H7 (cell line): ENCODE results near the gene SGMS1. TPM values are rescaled to one million over a fixed set of nuclear protein-coding genes. Genes with fewer than 3 reads are reported as not detected.

Source experiments
- DNase-seq: peaks from one replicate; pipeline ENCODE4 v3.0.0; 2012
- H3K27me3 ChIP-seq: 2 replicates; pipeline ENCODE4 v1.6.0; 2011; ENCODE audit warnings: mild to moderate bottlenecking, low read length; ENCODE audit not compliant: control insufficient read depth, insufficient read depth
- H3K36me3 ChIP-seq: replicated peaks from 2 replicates; pipeline ENCODE4 v1.5.1; 2011; ENCODE audit warnings: low read length; ENCODE audit not compliant: control insufficient read depth, insufficient read depth
- H3K4me3 ChIP-seq: 2 replicates; pipeline ENCODE4 v1.5.1; 2011; ENCODE audit warnings: low read depth, mild to moderate bottlenecking, control low read depth, low read length, moderate library complexity; ENCODE audit not compliant: insufficient read depth
- total RNA-seq: library from RNA; depleted of rRNA; stranded (reverse); fragments of >200 nt; shearing (Covaris generic); gene quantifications from 2 replicates; pipeline ENCODE4 v1.2.3, GENCODE V29; 2014

Gene SGMS1
- total RNA-seq, 1 experiment from 2014 or later: 19.4 TPM

DNA sequence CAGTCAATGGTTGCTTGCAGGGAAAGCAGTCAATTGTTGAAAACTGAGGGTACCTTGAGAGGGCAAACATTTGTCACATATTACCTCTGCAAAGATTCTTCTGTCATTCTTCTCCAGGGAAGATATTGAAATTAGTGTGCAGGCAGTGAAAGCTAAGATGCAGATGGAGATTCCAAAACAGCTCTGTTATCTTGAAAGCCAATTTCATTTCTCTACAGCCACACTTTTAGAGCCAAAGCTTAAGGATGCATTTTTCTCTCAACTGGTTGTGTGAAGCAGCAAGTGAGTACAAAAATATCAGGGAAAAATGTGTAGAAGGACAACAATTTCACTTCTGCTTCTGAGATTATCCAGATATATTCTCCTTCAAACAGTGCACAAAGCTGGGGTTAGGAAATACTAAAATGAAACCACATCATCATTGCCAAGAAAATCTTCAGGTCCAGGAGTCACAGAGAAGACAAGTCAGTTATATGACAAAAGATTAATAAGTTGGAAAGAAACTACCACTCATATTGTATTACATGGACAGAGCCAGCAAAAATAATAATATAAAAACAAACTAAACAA, 16.3 kb downstream of the SGMS1 start:
- H3K27me3 ChIP-seq: no peaks in the 10 kb centered on the region
- H3K4me3 ChIP-seq: no peak overlapping the region
- DNase-seq: no peak
- H3K36me3 ChIP-seq: no peaks in the 10 kb centered on the region

DNA sequence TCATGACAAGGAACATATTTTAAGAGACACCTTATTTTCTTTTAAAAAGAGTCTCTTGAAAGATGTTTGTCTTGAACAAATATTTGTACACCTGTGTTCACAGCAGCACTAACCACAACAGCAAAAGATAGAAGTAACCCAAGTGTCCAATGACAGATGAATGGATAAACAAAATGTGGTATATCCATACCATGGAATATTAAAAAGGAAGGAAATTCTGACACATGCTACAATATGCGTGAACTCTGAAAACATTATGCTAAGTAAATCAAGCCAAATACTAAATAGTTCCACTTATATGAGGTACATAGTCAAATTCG, 17.8 kb downstream of the SGMS1 start:
- Histone ChIP-seq H3K27me3 (no peaks in the 10 kb centered on the region), H3K4me3 (no peak overlapping the region), H3K36me3 (no peaks in the 10 kb centered on the region)
- DNase-seq: no peak

GRCh38 chr10:50605269-50605950, 18.3 kb downstream of the SGMS1 start:
- Histone ChIP-seq H3K4me3 (no peak overlapping the region), H3K36me3 (no peaks in the 10 kb centered on the region), H3K27me3 (no peaks in the 10 kb centered on the region)
- DNase-seq: no peak

GRCh38 chr10:50604809-50605208, 18.9 kb downstream of the SGMS1 start:
- DNase-seq: no peak
- no peak overlapping the region for H3K4me3 ChIP-seq
- H3K36me3 ChIP-seq: no peaks in the 10 kb centered on the region
- no peaks in the 10 kb centered on the region for H3K27me3 ChIP-seq

DNA sequence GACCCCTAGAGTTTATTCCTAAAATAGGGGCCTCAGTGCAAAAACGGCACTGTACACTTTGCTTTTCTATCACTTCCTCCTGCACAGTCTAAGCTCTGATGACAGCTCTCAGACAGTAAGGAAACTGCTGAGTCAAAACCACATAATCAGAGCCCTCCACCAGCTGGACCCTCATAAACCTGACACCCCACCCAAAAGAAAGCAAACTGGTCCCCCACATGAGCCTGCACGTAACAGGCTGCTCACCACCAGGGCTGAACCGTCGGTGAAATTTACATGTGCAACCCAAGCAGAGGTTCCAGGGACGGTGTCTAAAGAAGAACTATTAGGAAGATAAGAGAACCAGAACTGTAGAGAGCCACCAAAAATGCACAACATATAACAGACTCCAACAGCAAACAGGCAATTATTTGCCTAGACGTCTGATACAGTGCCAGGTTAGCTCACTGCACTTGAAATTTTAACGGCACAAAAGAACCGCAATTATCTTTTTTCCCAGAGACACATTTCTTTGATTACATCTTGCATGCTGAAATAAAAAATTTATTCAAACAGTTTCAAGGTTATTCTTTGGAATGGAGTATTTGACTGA, 19.6 kb downstream of the SGMS1 start:
- H3K27me3 ChIP-seq: no peaks in the 10 kb centered on the region
- no peak overlapping the region for H3K4me3 ChIP-seq
- no peak for DNase-seq
- no peaks in the 10 kb centered on the region for H3K36me3 ChIP-seq

GRCh38 chr10:50603151-50603850, 20.5 kb downstream of the SGMS1 start:
- no peak for DNase-seq
- Histone ChIP-seq H3K4me3 (no peak overlapping the region), H3K36me3 (no peaks in the 10 kb centered on the region), H3K27me3 (no peaks in the 10 kb centered on the region)

DNA sequence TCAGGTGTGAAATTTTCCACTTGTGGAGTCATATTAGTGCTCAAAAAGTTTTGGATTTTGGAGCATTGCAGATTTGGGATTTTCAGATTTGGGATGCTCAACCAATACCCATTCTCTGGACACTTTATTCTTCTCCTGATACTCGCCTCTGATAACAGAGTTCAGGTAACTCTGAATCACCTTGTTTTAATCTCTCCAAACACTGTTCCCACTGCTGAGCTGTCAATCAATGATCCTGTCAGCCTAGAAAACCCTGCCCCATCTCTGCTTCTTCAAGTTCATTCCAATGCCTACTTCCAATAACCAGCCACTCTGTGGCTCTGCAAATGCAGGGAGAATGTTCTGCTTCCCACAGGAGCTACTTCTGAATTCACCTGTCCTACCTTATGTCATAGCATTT, 21.8 kb downstream of the SGMS1 start:
- DNase-seq: no peak
- H3K36me3 ChIP-seq: no peaks in the 10 kb centered on the region
- no peaks in the 10 kb centered on the region for H3K27me3 ChIP-seq

GRCh38 chr10:50600831-50601477, 22.8 kb downstream of the SGMS1 start:
- H3K36me3 ChIP-seq: no peaks in the 10 kb centered on the region
- H3K27me3 ChIP-seq: no peaks in the 10 kb centered on the region
- DNase-seq: no peak
- H3K4me3 ChIP-seq: no peak overlapping the region

More for the DNA sequence above, 21.8 kb downstream of the SGMS1 start:
- no peak overlapping the region for H3K4me3 ChIP-seq

- no peak for DNase-seq
- no peaks in the 10 kb centered on the region for H3K27me3 ChIP-seq
Measured at GRCh38 chr10:50600286-50600685, 23.5 kb downstream of the SGMS1 start.

GRCh38 chr10:50596897-50597296, 26.9 kb downstream of the SGMS1 start:
- DNase-seq: no peak
- H3K4me3 ChIP-seq: no peak overlapping the region
- H3K27me3 ChIP-seq: no peaks in the 10 kb centered on the region
- H3K36me3 ChIP-seq: no peaks in the 10 kb centered on the region

More at GRCh38 chr10:50600286-50600685, 23.5 kb downstream of the SGMS1 start:
- Histone ChIP-seq H3K36me3 (no peaks in the 10 kb centered on the region), H3K4me3 (no peak overlapping the region)

DNA sequence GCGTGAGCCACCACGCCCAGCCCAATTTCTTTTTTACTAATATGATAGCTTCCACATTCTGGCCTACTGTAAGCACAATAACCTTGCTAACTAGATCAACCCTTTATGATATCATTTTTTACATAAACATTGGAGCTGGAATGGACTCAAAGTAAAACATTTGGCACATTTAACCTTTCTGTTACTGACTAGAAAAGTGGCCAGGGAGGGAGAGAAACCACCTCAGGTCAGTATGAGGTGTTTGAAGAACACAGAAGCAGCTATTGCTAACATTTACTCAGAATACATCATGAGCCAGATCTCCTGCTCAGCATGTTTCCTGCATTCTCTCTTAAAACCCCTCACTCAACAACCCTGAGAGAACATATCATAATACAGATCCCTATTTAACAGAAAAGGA, 27.3 kb downstream of the SGMS1 start:
- Histone ChIP-seq H3K27me3 (no peaks in the 10 kb centered on the region), H3K4me3 (no peak overlapping the region), H3K36me3 (no peaks in the 10 kb centered on the region)
- DNase-seq: no peak

- DNase-seq: no peak
- no peaks in the 10 kb centered on the region for H3K27me3 ChIP-seq
- H3K4me3 ChIP-seq: no peak overlapping the region
- H3K36me3 ChIP-seq: no peaks in the 10 kb centered on the region
Measured at GRCh38 chr10:50595785-50596184, 28.0 kb downstream of the SGMS1 start.

DNA sequence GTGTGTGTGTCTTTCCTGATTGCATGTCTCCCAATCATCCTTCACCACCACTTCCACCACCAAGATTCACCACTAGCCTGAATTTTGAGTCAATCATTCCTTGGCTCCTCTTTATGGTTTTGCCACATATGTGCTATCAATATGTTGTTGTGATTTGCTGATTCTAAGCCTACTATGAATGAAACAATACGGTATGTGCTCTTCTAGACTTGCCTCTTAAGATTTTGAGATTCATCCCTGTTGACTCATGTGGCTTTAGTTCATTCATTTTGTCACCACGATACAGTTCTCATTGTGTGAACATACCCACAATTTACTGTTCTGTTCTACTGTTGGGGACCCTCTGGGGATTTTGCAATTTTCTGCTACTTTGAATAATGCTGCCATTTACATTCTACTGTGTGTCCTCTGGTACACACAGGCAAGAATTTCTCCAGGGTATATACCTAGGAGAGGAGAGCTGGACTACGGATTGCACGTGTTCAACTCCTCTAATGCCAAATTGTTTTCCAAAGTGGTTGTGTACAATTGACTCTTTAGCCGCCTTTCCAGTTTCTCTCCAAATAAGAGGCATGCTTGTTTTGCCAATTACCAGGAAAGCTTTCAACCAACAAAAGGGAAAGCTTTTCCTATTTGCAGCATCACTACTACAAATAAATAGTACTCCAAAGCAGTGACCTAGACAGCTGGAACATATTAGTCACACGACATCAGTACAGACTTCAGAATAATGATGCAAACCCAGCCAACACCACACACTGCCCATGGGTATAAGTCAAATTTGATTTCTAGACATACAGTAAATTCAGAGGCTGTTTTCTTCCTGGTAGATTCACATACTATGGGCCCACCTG, 30.0 kb downstream of the SGMS1 start:
- H3K4me3 ChIP-seq: no peak overlapping the region
- DNase-seq: no peak
- no peaks in the 10 kb centered on the region for H3K27me3 ChIP-seq
- no peaks in the 10 kb centered on the region for H3K36me3 ChIP-seq

- no peaks in the 10 kb centered on the region for H3K27me3 ChIP-seq
Measured at GRCh38 chr10:50592961-50593418, 30.8 kb downstream of the SGMS1 start.

More at GRCh38 chr10:50592961-50593418, 30.8 kb downstream of the SGMS1 start:
- Histone ChIP-seq H3K4me3 (no peak overlapping the region), H3K36me3 (no peaks in the 10 kb centered on the region)
- no peak for DNase-seq
